C1 segment of cervical spinal cord (tissue), 14 donors: ENCODE results near the gene SNORC.
"Not testable (repeated sequence)": the region's sequence is repeated elsewhere in the genome, so short reads cannot be mapped to it uniquely, and the experiment has no call there.

Experiments
- DNase-seq, 14 donors: peaks; one replicate each; lab custom pipeline; 2025; lab: John Stamatoyannopoulos, UW

SNORC gene

DNA sequence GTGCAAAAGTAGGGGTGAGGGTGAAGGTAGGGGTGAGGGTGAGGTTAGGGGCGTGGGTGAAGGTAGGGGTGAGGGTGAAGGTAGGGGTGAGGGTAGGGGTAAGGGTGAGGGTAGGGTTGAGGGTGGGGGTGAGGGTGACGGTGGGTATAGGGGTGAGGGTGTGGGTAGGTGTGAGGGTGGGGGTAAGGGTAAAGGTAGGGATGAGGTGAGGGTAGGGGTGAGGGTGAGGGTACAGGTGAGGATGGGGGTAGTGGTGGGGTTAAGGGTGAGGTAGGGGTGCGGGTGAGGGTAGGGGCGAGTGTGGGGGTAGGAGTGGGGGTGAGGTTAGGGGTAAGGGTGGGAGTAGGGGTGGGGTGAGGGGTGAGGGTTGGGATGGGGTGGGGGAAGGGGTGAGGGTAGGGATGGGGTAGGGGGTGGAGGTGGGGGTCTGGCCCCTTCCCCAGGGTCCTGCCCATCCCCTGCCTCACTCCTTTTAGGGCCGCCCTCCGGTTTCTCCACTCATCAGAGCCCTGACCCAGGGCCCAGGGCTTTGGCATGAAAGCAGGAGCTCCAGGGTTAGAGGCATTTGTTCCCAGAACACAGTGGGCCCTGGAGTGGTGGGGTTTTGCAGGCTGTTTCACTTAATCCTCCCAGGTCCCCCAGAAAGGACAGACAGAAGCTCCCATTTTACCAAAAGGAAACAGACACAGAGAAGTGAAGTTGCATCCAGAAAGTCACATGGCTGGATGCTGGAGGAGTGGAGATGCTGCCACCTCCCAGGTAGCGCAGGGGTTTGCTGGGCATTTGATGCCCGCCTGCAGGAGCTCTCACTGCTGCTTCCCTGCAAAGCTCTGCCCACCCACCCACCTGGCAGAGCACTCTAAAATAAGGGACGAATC, 26.9 kb downstream of the SNORC start:
- DNase-seq: no peak

GRCh38 chr2:232897598-232898408, 27.7 kb downstream of the SNORC start:
- DNase-seq: no peak

- no peak for DNase-seq
Observed at GRCh38 chr2:232898592-232899543, 28.8 kb downstream of the SNORC start.

DNA sequence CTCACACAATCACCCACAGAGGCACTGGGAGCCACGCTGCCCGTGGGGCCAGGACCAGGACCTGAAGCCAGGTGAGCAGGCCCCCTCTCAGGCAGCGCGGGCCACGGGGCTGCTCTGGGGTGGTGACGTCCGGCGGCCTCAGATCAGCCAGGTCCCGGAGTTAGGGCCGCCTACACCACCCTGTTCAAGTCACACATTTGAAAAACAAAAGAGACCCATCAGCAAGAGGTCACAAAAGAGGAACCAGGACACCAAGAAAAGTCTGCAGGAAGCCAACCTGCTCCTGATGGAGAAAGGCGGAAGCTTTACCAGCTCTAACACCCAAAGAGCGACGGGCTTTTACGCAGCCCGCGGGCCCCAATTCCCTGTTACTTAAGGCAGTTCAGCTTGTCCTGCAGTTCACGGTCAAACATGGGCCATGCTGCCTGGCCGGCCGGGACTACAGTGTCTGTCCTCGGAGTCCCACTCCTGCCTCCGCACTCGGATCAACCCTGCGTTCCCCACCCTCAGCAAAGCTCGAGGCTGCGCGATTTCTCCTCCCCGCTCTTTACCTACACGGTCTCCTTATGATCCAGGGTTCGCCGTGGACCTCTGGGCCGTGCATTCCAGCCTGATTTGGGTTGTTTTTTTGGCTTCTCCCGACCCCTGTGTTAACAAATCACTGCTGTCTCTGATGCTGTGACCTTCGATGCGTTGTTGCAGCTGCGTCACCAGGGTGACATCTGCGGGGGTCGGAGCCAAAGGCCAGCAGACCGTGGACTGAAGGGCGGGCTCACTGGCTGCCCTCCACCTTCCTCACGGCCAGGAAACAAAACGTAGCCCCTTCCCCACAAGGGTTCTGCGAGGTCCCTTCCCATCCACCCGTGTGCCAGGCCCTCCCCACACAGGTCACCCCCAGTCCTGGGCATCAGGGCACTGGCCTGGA, 31.0 kb downstream of the SNORC start:
- DNase-seq: no peak

- DNase-seq: peak in 1 of 14 donors; percentile 71
Observed at GRCh38 chr2:232901736-232902578, 31.9 kb downstream of the SNORC start.

DNA sequence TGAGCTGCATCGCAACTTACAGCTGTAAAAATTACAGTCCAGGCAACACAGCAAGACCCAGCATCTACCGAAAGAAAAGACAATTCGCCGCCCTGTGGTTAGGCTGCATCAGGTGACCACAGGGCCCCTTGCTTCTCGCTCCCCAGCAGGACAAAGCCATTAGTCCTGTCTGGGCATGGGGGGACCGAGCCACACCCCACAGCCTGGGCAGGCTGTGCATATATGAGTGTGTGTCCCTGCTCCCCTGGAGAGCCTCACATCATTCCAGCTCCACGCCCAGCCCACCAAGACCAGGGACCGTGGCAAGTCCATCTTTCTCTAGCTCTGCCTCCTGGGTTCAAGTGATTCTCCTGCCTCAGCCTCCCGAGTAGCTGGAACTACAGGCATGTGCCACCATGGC, 33.9 kb downstream of the SNORC start:
- DNase-seq: no peak

DNA sequence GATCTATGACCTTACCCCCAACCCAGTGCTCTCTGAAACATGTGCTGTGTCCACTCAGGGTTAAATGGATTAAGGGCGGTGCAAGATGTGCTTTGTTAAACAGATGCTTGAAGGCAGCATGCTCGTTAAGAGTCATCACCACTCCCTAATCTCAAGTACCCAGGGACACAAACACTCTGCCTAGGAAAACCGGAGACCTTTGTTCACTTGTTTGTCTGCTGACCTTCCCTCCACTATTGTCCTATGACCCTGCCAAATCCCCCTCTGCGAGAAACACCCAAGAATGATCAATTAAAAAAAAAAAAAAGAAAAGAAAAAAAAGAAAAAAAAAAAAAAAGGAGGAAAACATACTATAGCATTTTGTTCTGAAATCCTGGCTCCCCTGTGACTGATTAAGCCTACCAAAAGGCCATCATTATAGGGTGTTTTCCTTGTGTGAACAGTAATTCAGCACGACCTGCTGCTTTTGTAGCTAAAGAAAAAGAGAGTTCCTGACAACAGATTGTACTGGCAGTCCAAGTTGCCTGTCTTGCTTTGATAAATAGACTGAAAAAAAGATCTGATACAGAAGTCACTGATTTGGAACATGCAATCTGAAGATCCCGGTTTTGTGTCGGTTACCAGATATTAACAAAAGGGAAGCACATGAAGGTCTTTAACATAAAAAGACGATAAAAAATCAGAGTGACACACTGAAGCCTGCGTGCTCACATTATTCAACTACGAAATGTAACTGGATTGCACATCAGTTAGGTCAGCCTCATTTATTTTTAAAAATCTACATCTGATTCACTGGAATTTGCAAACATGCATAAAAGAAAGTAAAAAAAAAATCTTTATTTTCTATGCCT, 37.0 kb downstream of the SNORC start:
- DNase-seq: not testable (repeated sequence)

GRCh38 chr2:232907718-232908085, 37.6 kb downstream of the SNORC start:
- not testable (repeated sequence) for DNase-seq

GRCh38 chr2:232908695-232909094, 38.6 kb downstream of the SNORC start:
- DNase-seq: no peak

- DNase-seq: no peak
Observed at GRCh38 chr2:232910376-232910775, 40.3 kb downstream of the SNORC start.

GRCh38 chr2:232911712-232912277, 41.7 kb downstream of the SNORC start:
- DNase-seq: no peak

DNA sequence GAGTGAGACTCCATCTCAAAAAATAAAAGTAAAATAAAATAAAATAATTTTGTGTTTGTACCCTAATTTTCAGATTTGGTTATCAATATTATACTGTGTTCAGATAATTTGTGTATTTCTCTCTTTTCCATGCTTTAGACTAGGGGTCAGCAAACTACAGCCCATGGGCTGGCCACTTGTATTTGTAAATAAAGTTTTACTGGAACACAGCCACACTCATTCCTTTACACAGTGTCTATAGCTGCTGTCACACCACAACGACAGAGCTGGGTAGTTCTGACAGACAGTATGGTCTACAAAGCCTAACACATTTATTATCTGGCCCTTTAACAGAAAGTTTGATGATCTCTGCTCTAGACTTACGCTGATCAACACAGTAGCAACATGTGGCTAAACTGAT, 43.8 kb downstream of the SNORC start:
- DNase-seq: no peak

DNA sequence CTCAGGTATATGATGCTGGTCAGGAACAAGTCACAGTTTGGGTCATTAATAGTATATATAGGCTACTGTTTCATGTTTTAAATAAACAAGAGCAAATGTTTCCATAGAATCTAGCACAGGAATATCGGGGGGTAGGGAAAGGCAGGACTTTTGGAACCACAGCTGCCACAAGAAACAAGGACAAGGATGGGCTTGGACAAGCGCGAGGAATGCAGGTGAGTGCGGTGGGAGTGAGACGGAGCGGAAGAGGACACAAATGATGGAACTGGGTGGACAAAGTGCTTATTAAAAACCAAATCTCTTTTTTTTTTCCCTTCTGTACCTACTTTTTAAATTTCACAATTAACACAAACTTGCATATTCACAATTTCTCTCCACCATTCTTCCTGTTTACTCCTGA, 49.1 kb downstream of the SNORC start:
- no peak for DNase-seq

DNA sequence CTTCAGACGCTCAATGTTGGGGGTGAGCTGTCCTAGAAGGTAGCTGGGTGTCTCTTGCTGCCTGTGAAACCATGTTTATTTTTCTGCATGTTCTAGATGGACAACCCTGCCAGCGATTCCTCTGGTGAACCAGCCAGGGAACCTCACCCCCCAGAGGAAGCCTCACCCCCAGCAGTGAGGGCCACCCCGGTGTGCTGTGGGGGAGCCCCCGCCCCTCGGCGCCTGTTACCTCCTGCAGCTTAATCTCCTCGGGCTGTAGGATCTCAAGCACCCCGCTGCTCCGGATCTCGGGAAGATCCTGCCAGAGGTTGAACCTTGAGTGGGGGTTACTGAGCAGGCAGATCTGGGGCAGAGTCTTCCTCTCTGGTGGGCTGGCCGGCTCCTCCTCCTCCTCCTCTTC, 50.0 kb downstream of the SNORC start:
- no peak for DNase-seq

- DNase-seq: no peak
Observed at GRCh38 chr2:232920760-232921159, 50.7 kb downstream of the SNORC start.

DNA sequence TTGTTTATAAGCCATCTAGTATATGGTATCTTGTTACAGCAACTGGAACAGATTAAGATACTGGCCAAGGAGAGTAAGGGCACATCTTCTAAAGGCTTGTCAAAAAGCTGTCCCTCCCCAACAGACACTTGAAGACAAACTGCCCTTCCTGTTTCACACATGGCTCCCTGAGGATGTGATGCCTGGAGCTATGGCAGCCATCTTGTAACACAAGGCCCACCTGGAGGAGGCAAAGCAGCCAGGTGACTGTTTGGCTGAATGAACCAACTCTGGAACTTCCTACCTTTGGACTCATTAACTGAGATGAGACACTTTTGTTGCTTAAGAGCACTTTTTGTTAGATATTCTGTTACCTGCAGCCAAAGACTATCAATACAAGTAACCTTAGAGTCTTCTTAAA, 54.4 kb downstream of the SNORC start:
- no peak for DNase-seq

- no peak for DNase-seq
Observed at GRCh38 chr2:232925153-232925820, 55.2 kb downstream of the SNORC start.

GRCh38 chr2:232925821-232926156, 55.7 kb downstream of the SNORC start:
- no peak for DNase-seq
